Breast epithelium (tissue), 4 donors: ENCODE results near the gene UTP3. TPM values are rescaled to one million over a fixed set of nuclear protein-coding genes. Genes with fewer than 3 reads are reported as not detected.
"Not testable (repeated sequence)": the region's sequence is repeated elsewhere in the genome, so short reads cannot be mapped to it uniquely, and the experiment has no call there.

Experiments used
- DNase-seq, 2 donors: peaks; one replicate each; pipeline ENCODE4 v3.0.0-alpha.2; 2019; ENCODE audit warnings: low spot score in 2 of 2
- H3K27ac ChIP-seq, 2 donors: fragments of 200-600 bp; sonication (generic) in 1 of 2; one replicate each; pipeline ENCODE4 v1.5.1; 2016 to 2019; ENCODE audit warnings: mild to moderate bottlenecking in 1 of 2
- H3K27me3 ChIP-seq, 2 donors: fragments of 200-600 bp; sonication (generic) in 1 of 2; one replicate each; pipeline versions ENCODE4 v1.5.1 to v1.6.0; 2017 to 2019; ENCODE audit warnings: control low read depth in 1 of 2, mild to moderate bottlenecking in 1 of 2
- H3K36me3 ChIP-seq: fragments of 200-600 bp; one replicate; pipeline ENCODE4 v1.5.1; 2019
- H3K4me1 ChIP-seq, 2 donors: fragments of 200-600 bp; sonication (generic); one replicate each; pipeline ENCODE4 v1.5.1; 2016 to 2019; ENCODE audit warnings: control low read depth in 1 of 2
- H3K4me3 ChIP-seq, 3 donors: fragments of 200-600 bp; sonication (generic); 1 replicate in 2 of 3; 2 replicates in 1 of 3; pipeline ENCODE4 v1.5.1; 2016 to 2019; ENCODE audit warnings: mild to moderate bottlenecking in 3 of 3, moderate library complexity in 2 of 3
- H3K9me3 ChIP-seq, 2 donors: fragments of 200-600 bp; sonication (generic) in 1 of 2; one replicate each; pipeline ENCODE4 v1.5.1; 2016 to 2019; ENCODE audit warnings: control low read depth in 1 of 2
- POLR2A ChIP-seq: fragments of 450-650 bp; IDR thresholded peaks from one replicate; pipeline ENCODE4 v1.6.1; 2016; ENCODE audit warnings: antibody characterized with exemption, mild to moderate bottlenecking, moderate library complexity
- POLR2AphosphoS5 ChIP-seq, 3 donors: sonication (generic); formaldehyde crosslinking; IDR thresholded peaks; one replicate each; pipeline ENCODE4 v1.6.1; 2017; ENCODE audit warnings: antibody characterized with exemption in 3 of 3
- intact Hi-C: fragments of 100-400 bp; cut with DNase I; formaldehyde crosslinking; loops from one replicate; pipeline ENCODE4 v1.15.1; 2023; ENCODE audit warnings: low total_unique reads
- total RNA-seq, 3 donors: library from RNA; depleted of rRNA; stranded (reverse); fragments of >200 nt; gene quantifications; one replicate each; pipeline ENCODE4 v1.1.0, GENCODE V29; 2016
- TF ChIP-seq, protein P1 (sequence below), 3 donors: fragments of 450-650 bp; IDR thresholded peaks; one replicate each; pipeline ENCODE4 v1.5.1; 2016 to 2017; ENCODE audit warnings: antibody characterized with exemption in 3 of 3, mild to moderate bottlenecking in 3 of 3, moderate library complexity in 3 of 3

The UTP3 gene
- total RNA-seq, 3 donors from 2014 or later: 18.9 to 22.0 (median 19.3) TPM

DNA sequence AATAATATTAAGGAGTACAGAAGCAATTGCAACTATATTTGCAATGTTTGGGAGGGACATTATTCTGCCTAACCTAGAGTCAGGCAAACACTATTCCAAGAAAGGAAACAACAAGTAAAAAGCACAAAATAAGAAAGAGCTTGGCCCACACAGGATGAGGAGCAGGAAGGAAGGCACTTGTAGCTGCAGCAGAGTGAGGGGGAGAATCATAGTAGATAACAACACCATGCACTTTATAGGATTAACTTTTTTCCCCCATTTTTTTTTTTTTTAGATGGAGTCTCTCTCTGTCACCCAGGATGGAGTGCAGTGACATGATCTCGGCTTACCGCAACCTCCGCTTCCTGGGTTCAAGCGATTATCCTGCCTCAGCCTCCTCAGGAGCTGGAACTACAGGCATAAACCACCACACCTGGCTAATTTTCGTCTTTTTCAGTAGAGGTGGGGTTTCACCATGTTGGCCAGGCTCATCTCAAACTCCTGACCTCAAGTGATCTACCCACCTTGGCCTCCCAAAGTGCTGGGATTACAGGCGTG, 11.7 kb upstream of the UTP3 start:
- Histone ChIP-seq H3K27ac (no peak overlapping the region), H3K4me1 (no peaks in the 10 kb centered on the region), H3K36me3 (no peaks in the 10 kb centered on the region), H3K9me3 (no peaks in the 10 kb centered on the region), H3K4me3 (no peak overlapping the region), H3K27me3 (no peaks in the 10 kb centered on the region)
- DNase-seq: no peak
- TF ChIP-seq, protein P1, sequence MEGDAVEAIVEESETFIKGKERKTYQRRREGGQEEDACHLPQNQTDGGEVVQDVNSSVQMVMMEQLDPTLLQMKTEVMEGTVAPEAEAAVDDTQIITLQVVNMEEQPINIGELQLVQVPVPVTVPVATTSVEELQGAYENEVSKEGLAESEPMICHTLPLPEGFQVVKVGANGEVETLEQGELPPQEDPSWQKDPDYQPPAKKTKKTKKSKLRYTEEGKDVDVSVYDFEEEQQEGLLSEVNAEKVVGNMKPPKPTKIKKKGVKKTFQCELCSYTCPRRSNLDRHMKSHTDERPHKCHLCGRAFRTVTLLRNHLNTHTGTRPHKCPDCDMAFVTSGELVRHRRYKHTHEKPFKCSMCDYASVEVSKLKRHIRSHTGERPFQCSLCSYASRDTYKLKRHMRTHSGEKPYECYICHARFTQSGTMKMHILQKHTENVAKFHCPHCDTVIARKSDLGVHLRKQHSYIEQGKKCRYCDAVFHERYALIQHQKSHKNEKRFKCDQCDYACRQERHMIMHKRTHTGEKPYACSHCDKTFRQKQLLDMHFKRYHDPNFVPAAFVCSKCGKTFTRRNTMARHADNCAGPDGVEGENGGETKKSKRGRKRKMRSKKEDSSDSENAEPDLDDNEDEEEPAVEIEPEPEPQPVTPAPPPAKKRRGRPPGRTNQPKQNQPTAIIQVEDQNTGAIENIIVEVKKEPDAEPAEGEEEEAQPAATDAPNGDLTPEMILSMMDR (IDR thresholded peaks at IDR 0.05): no peak
- TF ChIP-seq POLR2A: no peak
- no peak for TF ChIP-seq POLR2AphosphoS5 (IDR thresholded peaks at IDR 0.05)
- intact Hi-C loops: no loop called here

DNA sequence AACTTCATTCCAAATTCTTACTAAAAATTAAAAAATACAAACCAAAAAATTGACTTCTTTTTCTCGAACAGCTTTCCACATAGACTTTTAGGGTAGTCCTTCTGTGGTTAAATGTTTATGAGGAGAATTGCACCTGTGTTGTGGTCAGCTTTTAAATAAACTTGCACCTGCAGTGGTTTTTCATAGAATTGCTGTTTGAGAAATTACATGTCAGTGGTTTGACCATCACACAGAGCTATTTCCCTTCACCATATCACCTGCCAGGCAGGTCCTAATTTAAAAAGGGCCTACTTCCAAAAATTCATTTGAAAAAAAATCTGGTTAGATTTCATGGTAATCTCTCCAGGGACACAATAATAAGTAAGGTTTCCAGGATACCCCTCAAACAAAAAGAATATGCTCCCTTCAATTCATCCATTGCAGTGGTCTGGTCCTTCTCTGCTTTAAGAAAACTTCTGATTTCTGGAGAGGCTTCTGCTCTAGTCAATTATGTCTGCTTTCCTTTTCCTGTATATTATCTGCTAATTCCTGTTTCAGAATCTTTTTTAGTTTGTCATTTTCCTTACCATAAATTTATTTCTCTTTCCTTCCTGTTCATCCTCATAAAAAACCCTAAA, 9.8 kb upstream of the UTP3 start:
- DNase-seq: no peak
- Histone ChIP-seq H3K9me3 (no peaks in the 10 kb centered on the region), H3K27me3 (no peaks in the 10 kb centered on the region), H3K4me1 (no peaks in the 10 kb centered on the region), H3K36me3 (no peaks in the 10 kb centered on the region), H3K27ac (no peak overlapping the region), H3K4me3 (no peak overlapping the region)
- TF ChIP-seq POLR2A (no peak), POLR2AphosphoS5 (IDR thresholded peaks at IDR 0.05) (no peak)
- TF ChIP-seq, protein P1 (IDR thresholded peaks at IDR 0.05): no peak
- intact Hi-C loops: no loop called here

GRCh38 chr4:70680934-70681333, 7.4 kb upstream of the UTP3 start:
- TF ChIP-seq, protein P1 (IDR thresholded peaks at IDR 0.05): no peak
- TF ChIP-seq POLR2A: no peak
- no peak for TF ChIP-seq POLR2AphosphoS5 (IDR thresholded peaks at IDR 0.05)

DNA sequence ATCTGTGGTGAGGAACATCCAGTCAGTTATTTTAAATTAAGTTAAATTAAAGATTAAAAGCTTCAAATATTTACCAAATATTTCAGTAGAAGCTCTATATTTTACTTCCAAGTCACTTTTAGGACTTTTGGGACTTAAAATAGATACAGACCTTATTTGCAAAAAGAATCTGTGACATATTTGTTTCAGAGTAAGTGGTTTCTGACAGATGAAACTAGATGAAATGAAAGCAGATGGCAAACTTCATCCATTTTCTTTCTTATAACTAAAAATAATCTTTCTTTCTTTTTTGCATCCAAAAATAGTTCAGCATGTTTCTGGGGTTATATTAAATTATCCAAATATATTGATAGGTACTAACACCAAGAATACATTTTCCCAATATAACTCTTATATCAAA, 6.6 kb upstream of the UTP3 start:
- no peak for DNase-seq
- H3K9me3 ChIP-seq: no peaks in the 10 kb centered on the region
- TF ChIP-seq, protein P1 (IDR thresholded peaks at IDR 0.05): no peak
- no peak for TF ChIP-seq POLR2A
- TF ChIP-seq POLR2AphosphoS5 (IDR thresholded peaks at IDR 0.05): no peak
- no peak overlapping the region for H3K4me3 ChIP-seq
- H3K27me3 ChIP-seq: no peaks in the 10 kb centered on the region
- H3K27ac ChIP-seq: no peak overlapping the region
- H3K36me3 ChIP-seq: no peaks in the 10 kb centered on the region
- intact Hi-C loops: no loop called here
- H3K4me1 ChIP-seq: no peaks in the 10 kb centered on the region

More at GRCh38 chr4:70680934-70681333, 7.4 kb upstream of the UTP3 start:
- no peaks in the 10 kb centered on the region for H3K4me1 ChIP-seq
- H3K27ac ChIP-seq: no peak overlapping the region
- H3K36me3 ChIP-seq: no peaks in the 10 kb centered on the region
- no peaks in the 10 kb centered on the region for H3K27me3 ChIP-seq
- no peaks in the 10 kb centered on the region for H3K9me3 ChIP-seq
- DNase-seq: no peak
- H3K4me3 ChIP-seq: no peak overlapping the region
- intact Hi-C loops: no loop called here

DNA sequence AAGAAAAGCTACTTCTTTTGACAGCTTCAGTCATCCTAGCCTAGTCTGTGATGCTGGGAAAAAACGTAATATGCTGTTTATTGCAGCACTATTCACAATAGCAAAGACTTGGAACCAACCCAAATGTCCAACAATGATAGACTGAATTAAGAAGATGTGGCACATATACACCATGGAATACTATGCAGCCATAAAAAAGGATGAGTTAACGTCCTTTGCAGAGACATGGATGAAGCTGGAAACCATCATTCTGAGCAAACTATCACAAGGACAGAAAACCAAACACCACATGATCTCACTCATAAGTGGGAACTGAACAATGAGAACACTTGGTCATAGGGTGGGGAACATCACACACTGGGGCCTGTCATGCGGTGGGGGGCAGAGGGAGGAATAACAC, 6.2 kb upstream of the UTP3 start:
- H3K27ac ChIP-seq, H3K27me3 ChIP-seq, H3K4me1 ChIP-seq, H3K4me3 ChIP-seq, intact Hi-C loops, DNase-seq, H3K9me3 ChIP-seq, H3K36me3 ChIP-seq: not testable (repeated sequence)
